Endothelial cell of umbilical vein (primary cell): Measurements from ENCODE around the gene CES5A. TPM values are rescaled to one million over a fixed set of nuclear protein-coding genes. Genes with fewer than 3 reads are reported as not detected.

Source experiments
- BruUV-seq: library from RNA; stranded (reverse); fragments of 400-500 nt; replicated peaks from 2 replicates; lab custom pipeline; 2021; lab: Mats Ljungman, UMichigan
- CTCF ChIA-PET: fragments of 300-600, 350-600 bp; sonication (Branson Sonifier 250); formaldehyde crosslinking; loops from one replicate; lab custom pipeline; 2021; ENCODE audit warnings: antibody characterized with exemption, inconsistent platforms; lab: Charles Lee
- POLR2A ChIA-PET: fragments of 300-600, 350-600 bp; sonication (Branson Sonifier 250); formaldehyde crosslinking; loops from one replicate; lab custom pipeline; 2021; ENCODE audit warnings: antibody characterized with exemption, inconsistent platforms; lab: Charles Lee
- DNase-seq: peaks from one replicate; pipeline ENCODE4 v3.0.0-alpha.2; 2011; ENCODE audit warnings: low read depth, low spot score
- FAIRE-seq: peaks from 2 replicates; lab custom pipeline; 2011; peaks lifted over from hg19 to GRCh38; lab: Jason Lieb, UNC
- H2AFZ ChIP-seq: 2 replicates; pipeline ENCODE4 v1.6.0; 2012; ENCODE audit warnings: low read depth, low read length, control low read depth, inconsistent platforms
- H3K27ac ChIP-seq: 2 replicates; pipeline ENCODE4 v1.5.1; 2011; ENCODE audit warnings: low read depth, mild to moderate bottlenecking, control low read depth, low read length, moderate library complexity; ENCODE audit not compliant: insufficient read depth
- H3K27me3 ChIP-seq, 2 experiments: 2 replicates each; pipeline versions ENCODE4 v1.6.0 to v1.6.1; 2011; ENCODE audit warnings: low read length in 2 of 2, mixed read lengths in 1 of 2; ENCODE audit not compliant: control insufficient read depth in 2 of 2, insufficient read depth in 2 of 2
- H3K36me3 ChIP-seq, 2 experiments: 2 replicates in 1 of 2; 3 replicates in 1 of 2; pipeline ENCODE4 v1.5.1; 2011; ENCODE audit warnings: low read length in 2 of 2, mild to moderate bottlenecking in 1 of 2, moderate library complexity in 1 of 2; ENCODE audit not compliant: control insufficient read depth in 2 of 2, insufficient read depth in 2 of 2; ENCODE audit errors: extremely low read depth in 1 of 2
- H3K4me1 ChIP-seq: 3 replicates; pipeline ENCODE4 v1.5.1; 2011; ENCODE audit warnings: mild to moderate bottlenecking, low read length; ENCODE audit not compliant: control insufficient read depth, insufficient read depth; ENCODE audit errors: extremely low read depth
- H3K4me2 ChIP-seq: 2 replicates; pipeline ENCODE4 v1.6.1; 2011; ENCODE audit warnings: low read length, control low read depth, mixed read lengths; ENCODE audit not compliant: insufficient read depth
- H3K4me3 ChIP-seq, 3 experiments: fragments of 200-600 bp in 1 of 3; sonication (generic), shearing (Covaris generic) in 1 of 3; replicated peaks in 1 of 3; 2 replicates each; pipeline ENCODE4 v1.5.1; 2011 to 2016; ENCODE audit warnings: control low read depth in 3 of 3, low read length in 3 of 3, mild to moderate bottlenecking in 2 of 3, inconsistent platforms in 1 of 3, low read depth in 1 of 3, moderate library complexity in 1 of 3; ENCODE audit not compliant: insufficient read depth in 1 of 3
- H3K79me2 ChIP-seq: 2 replicates; pipeline ENCODE4 v1.6.0; 2012; ENCODE audit warnings: low read length, inconsistent platforms; ENCODE audit not compliant: control insufficient read depth, insufficient read depth
- H3K9ac ChIP-seq: replicated peaks from 2 replicates; pipeline ENCODE3; 2011; ENCODE audit warnings: low read length, control low read depth; ENCODE audit not compliant: insufficient read depth; ENCODE audit errors: extremely low read depth
- H3K9me1 ChIP-seq: replicated peaks from 3 replicates; pipeline ENCODE4 v1.6.0; 2011; ENCODE audit warnings: mild to moderate bottlenecking, low read length; ENCODE audit not compliant: control insufficient read depth, insufficient read depth; ENCODE audit errors: extremely low read depth
- H3K9me3 ChIP-seq: replicated peaks from 2 replicates; pipeline ENCODE4 v1.5.1; 2012; ENCODE audit warnings: low read length, inconsistent platforms; ENCODE audit not compliant: control insufficient read depth, insufficient read depth
- H4K20me1 ChIP-seq: replicated peaks from 2 replicates; pipeline ENCODE3; 2011; ENCODE audit warnings: mild to moderate bottlenecking, low read length; ENCODE audit not compliant: control insufficient read depth, insufficient read depth; ENCODE audit errors: extremely low read depth
- CTCF ChIP-seq, 2 donors: IDR thresholded peaks; 1 replicate in 1 of 2; 2 replicates in 1 of 2; pipeline ENCODE4 v1.5.1; 2011; ENCODE audit warnings: low read length in 2 of 2, mild to moderate bottlenecking in 2 of 2, moderate library complexity in 2 of 2, control low read depth in 1 of 2, inconsistent platforms in 1 of 2, low read depth in 1 of 2; ENCODE audit not compliant: insufficient read depth in 1 of 2; ENCODE audit errors: extremely low read depth in 1 of 2
- EZH2 ChIP-seq: IDR thresholded peaks from 2 replicates; pipeline ENCODE4 v1.6.1; 2012; ENCODE audit warnings: borderline replicate concordance, low read depth, mild to moderate bottlenecking, moderate library complexity, low read length, inconsistent platforms; ENCODE audit not compliant: severe bottlenecking
- FOS ChIP-seq: IDR thresholded peaks from 2 replicates; pipeline ENCODE4 v1.6.1; 2011; ENCODE audit warnings: mild to moderate bottlenecking, low read length, moderate library complexity, borderline replicate concordance; ENCODE audit not compliant: insufficient read depth
- GATA2 ChIP-seq: IDR thresholded peaks from 2 replicates; pipeline ENCODE4 v1.7.0; 2011; ENCODE audit warnings: low read depth, mild to moderate bottlenecking, moderate library complexity, mixed read lengths, low read length; ENCODE audit not compliant: insufficient read length, insufficient read depth
- JUN ChIP-seq: IDR thresholded peaks from 2 replicates; pipeline ENCODE4 v1.6.1; 2011; ENCODE audit warnings: borderline replicate concordance, low read depth; ENCODE audit not compliant: insufficient read length, insufficient read depth
- MAX ChIP-seq: IDR thresholded peaks from 2 replicates; pipeline ENCODE4 v1.6.1; 2011; ENCODE audit not compliant: insufficient read depth, insufficient read length
- MYC ChIP-seq: IDR thresholded peaks from one replicate; pipeline ENCODE4 v1.6.1; 2011; ENCODE audit warnings: mild to moderate bottlenecking, low read depth, low read length
- POLR2A ChIP-seq: IDR thresholded peaks from 2 replicates; pipeline ENCODE4 v1.6.1; 2012; ENCODE audit warnings: low read depth, mild to moderate bottlenecking, control low read depth, low read length
- POLR2AphosphoS5 ChIP-seq: IDR thresholded peaks from 2 replicates; pipeline ENCODE4 v1.6.1; 2012; ENCODE audit warnings: low read depth, mild to moderate bottlenecking, control low read depth, low read length, moderate library complexity; ENCODE audit not compliant: insufficient read depth
- dilution Hi-C: fragments of 300-500 bp; cut with MboI; formaldehyde crosslinking; loops from one replicate; pipeline ENCODE4 v1.15.0; 2019; ENCODE audit warnings: low sequenced_read_pairs; ENCODE audit not compliant: extremely low pct_ligation_motif_present
- intact Hi-C: fragments of 100-400 bp; cut with micrococcal nuclease; formaldehyde crosslinking; loops from one replicate; pipeline ENCODE4 v1.10.0; 2022
- polyA plus RNA-seq, 4 experiments: library from polyadenylated mRNA; depleted of rRNA in 3 of 4; stranded (reverse) in 3 of 4; unstranded in 1 of 4; fragments of >200 nt; gene quantifications; 2 replicates each; pipeline versions ENCODE4 v1.2.1 to v1.2.3, GENCODE V29; 2011 to 2012; ENCODE audit warnings: missing spikeins in 1 of 4
- total RNA-seq: library from RNA; stranded (reverse); gene quantifications from 2 replicates; pipeline ENCODE4 v1.2.3, GENCODE V29; 2021

CES5A gene
- total and polyA plus RNA-seq, 2 donors (not counting 3 experiments of a cell fraction or from before 2014, with no cell fraction given) = not detected

GRCh38 chr16:55888546-55888945, 13.4 kb upstream of the CES5A start:
- intact Hi-C loops = no loop called here

More at GRCh38 chr16:55888546-55888945, 13.4 kb upstream of the CES5A start:
- FAIRE-seq (no peak), DNase-seq (no peak)
- no peak overlapping the region for H2AFZ ChIP-seq
- no peaks in the 10 kb centered on the region for H4K20me1 ChIP-seq
- H3K79me2 ChIP-seq = no peaks in the 10 kb centered on the region
- H3K9me3 ChIP-seq = no peaks in the 10 kb centered on the region
- H3K4me3 ChIP-seq = no peak overlapping the region
- ChIA-PET CTCF (no interaction called here), POLR2A (interaction anchor here (0.7 kb wide), 1 partner anchor 17 kb away, joined by 3 read pairs; no protein-coding TSS in a partner anchor)
- no peaks in the 10 kb centered on the region for H3K9me1 ChIP-seq
- BruUV-seq = no TSS peak
- dilution Hi-C loops = no loop called here
- TF ChIP-seq CTCF (IDR thresholded peaks at IDR 0.05; ENCODE audit: extremely low read depth in 1 of 2, insufficient read depth in 1 of 2, low read depth in 1 of 2, low read length in 2 of 2) = no peak
- TF ChIP-seq GATA2 = no peak
- TF ChIP-seq EZH2 = no peak
- TF ChIP-seq JUN = no peak
- TF ChIP-seq MYC = no peak
- TF ChIP-seq POLR2A = no peak
- no peak for TF ChIP-seq MAX
- no peak for TF ChIP-seq FOS
- no peak for TF ChIP-seq POLR2AphosphoS5
- no peaks in the 10 kb centered on the region for H3K4me1 ChIP-seq
- no peak overlapping the region for H3K4me2 ChIP-seq
- H3K27me3 ChIP-seq = no peaks in the 10 kb centered on the region
- no peak overlapping the region for H3K27ac ChIP-seq
- no peak overlapping the region for H3K9ac ChIP-seq
- H3K36me3 ChIP-seq = no peaks in the 10 kb centered on the region
